DND-41 (cell line): ENCODE data around the gene TSPAN3.

Experiments used
- ATAC-seq: fragments of 200-7000 bp; cut with Tn5 transposase; 3 replicates; pipeline ENCODE4 v1.9.1; 2021; ENCODE audit warnings: low read depth; ENCODE audit not compliant: insufficient read depth
- DNase-seq: peaks from one replicate; pipeline ENCODE4 v3.0.0-alpha.2; 2020
- H2AFZ ChIP-seq: 2 replicates; pipeline ENCODE4 v1.6.0; 2012; ENCODE audit warnings: low read depth, low read length
- H3K27ac ChIP-seq: 2 replicates; pipeline ENCODE4 v1.5.1; 2012; ENCODE audit warnings: low read length, inconsistent platforms
- H3K27me3 ChIP-seq: fragments of 200-600 bp; sonication (generic); 2 replicates; pipeline ENCODE4 v1.6.0; 2012; ENCODE audit warnings: low read length, mild to moderate bottlenecking, inconsistent platforms; ENCODE audit not compliant: insufficient read depth, poor library complexity
- H3K36me3 ChIP-seq: 2 replicates; pipeline ENCODE4 v1.5.1; 2012; ENCODE audit warnings: low read length, inconsistent platforms; ENCODE audit not compliant: insufficient read depth
- H3K4me1 ChIP-seq: 2 replicates; pipeline ENCODE4 v1.5.1; 2012; ENCODE audit warnings: mild to moderate bottlenecking, low read length; ENCODE audit not compliant: insufficient read depth
- H3K4me2 ChIP-seq: 2 replicates; pipeline ENCODE4 v1.6.0; 2012; ENCODE audit warnings: mild to moderate bottlenecking, moderate library complexity, low read length, inconsistent platforms; ENCODE audit not compliant: insufficient read depth
- H3K4me3 ChIP-seq, 2 experiments: fragments of 200-600 bp in 1 of 2; shearing (Covaris generic) in 1 of 2; 2 replicates each; pipeline ENCODE4 v1.5.1; 2012 to 2016; ENCODE audit warnings: inconsistent platforms in 2 of 2, low read length in 2 of 2, mild to moderate bottlenecking in 2 of 2, low read depth in 1 of 2, moderate library complexity in 1 of 2
- H3K79me2 ChIP-seq: 2 replicates; pipeline ENCODE4 v1.6.0; 2012; ENCODE audit warnings: low read length, inconsistent platforms; ENCODE audit not compliant: insufficient read depth
- H3K9ac ChIP-seq: 2 replicates; pipeline ENCODE4 v1.6.0; 2012; ENCODE audit warnings: low read depth, mild to moderate bottlenecking, inconsistent platforms, low read length, moderate library complexity
- H3K9me3 ChIP-seq: 2 replicates; pipeline ENCODE4 v1.5.1; 2012; ENCODE audit warnings: low read length, moderate library complexity, mild to moderate bottlenecking, inconsistent platforms; ENCODE audit not compliant: insufficient read depth, severe bottlenecking
- H4K20me1 ChIP-seq: 2 replicates; pipeline ENCODE4 v1.6.0; 2012; ENCODE audit warnings: low read length; ENCODE audit not compliant: insufficient read depth
- EZH2 ChIP-seq: IDR thresholded peaks from 3 replicates; pipeline ENCODE4 v1.6.1; 2012; ENCODE audit warnings: borderline replicate concordance, low read depth, mild to moderate bottlenecking, moderate library complexity, low read length, inconsistent platforms; ENCODE audit not compliant: severe bottlenecking
- TF ChIP-seq, protein P1 (sequence below): IDR thresholded peaks from 2 replicates; pipeline ENCODE4 v1.5.1; 2012; ENCODE audit warnings: borderline replicate concordance, low read length, moderate library complexity, mild to moderate bottlenecking; ENCODE audit not compliant: poor library complexity, severe bottlenecking; ENCODE audit errors: extremely low read depth

The TSPAN3 gene

DNA sequence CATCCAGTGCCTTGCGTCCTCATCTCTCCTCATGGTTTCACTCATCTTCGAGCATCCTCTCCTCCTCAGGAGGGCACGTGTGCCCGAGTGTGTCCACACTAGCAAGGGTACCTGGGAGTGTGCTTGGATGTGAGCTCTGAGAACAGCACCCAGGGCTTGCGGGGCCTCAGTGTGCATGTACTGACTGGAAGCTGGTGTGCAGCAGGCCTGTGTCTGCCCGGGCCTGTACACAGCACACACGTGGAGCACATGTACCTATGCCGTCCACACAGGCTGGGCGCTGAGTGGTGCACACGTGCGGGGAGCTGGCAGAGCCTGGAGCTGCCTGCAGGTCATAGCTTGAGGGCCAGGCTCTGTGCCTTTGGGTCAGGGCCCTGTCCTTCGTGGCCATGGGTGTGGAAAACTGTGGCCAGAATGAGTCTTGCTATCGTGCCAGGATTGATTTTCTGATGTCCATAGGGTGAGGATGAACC is 34.9 kb downstream of the TSPAN3 start:
- H3K4me2 ChIP-seq = no peak overlapping the region
- H2AFZ ChIP-seq = no peak overlapping the region
- no peaks in the 10 kb centered on the region for H3K9me3 ChIP-seq
- TF ChIP-seq, protein P1, sequence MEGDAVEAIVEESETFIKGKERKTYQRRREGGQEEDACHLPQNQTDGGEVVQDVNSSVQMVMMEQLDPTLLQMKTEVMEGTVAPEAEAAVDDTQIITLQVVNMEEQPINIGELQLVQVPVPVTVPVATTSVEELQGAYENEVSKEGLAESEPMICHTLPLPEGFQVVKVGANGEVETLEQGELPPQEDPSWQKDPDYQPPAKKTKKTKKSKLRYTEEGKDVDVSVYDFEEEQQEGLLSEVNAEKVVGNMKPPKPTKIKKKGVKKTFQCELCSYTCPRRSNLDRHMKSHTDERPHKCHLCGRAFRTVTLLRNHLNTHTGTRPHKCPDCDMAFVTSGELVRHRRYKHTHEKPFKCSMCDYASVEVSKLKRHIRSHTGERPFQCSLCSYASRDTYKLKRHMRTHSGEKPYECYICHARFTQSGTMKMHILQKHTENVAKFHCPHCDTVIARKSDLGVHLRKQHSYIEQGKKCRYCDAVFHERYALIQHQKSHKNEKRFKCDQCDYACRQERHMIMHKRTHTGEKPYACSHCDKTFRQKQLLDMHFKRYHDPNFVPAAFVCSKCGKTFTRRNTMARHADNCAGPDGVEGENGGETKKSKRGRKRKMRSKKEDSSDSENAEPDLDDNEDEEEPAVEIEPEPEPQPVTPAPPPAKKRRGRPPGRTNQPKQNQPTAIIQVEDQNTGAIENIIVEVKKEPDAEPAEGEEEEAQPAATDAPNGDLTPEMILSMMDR = no peak
- no peak for TF ChIP-seq EZH2
- ATAC-seq = no peak
- peaks cover 17% of the 10 kb centered on the region for H3K36me3 ChIP-seq
- H3K27ac ChIP-seq = no peak overlapping the region
- H4K20me1 ChIP-seq = peaks cover 5% of the 10 kb centered on the region; the same call in 1 of the 2 replicates
- no peak for DNase-seq
- H3K4me1 ChIP-seq = peaks cover 10% of the 10 kb centered on the region
- no peak overlapping the region for H3K9ac ChIP-seq
- no peak overlapping the region for H3K4me3 ChIP-seq
- H3K27me3 ChIP-seq = no peaks in the 10 kb centered on the region
- no peaks in the 10 kb centered on the region for H3K79me2 ChIP-seq

DNA sequence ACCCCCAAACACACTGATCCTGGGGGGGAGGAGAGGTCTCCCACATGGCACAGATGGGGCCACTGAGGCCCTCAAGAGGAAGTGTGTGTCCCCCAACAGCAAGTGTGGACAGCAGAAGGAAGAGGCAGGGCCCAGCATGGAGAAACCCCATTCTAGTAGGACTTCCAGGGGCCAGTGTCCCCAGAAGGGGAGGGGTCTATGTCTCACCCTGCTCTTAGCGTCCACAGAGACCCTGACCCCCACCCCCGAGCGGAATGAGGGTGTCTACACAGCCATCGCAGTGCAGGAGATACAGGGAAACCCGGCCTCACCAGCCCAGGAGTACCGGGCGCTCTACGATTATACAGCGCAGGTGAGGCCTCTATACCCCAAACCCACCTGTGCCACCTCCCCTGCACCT is 35.3 kb downstream of the TSPAN3 start:
- no peak overlapping the region for H3K4me2 ChIP-seq
- ATAC-seq (no peak), DNase-seq (no peak)
- H3K27me3 ChIP-seq = no peaks in the 10 kb centered on the region
- H3K9ac ChIP-seq = no peak overlapping the region
- no peaks in the 10 kb centered on the region for H3K79me2 ChIP-seq
- TF ChIP-seq, protein P1 = no peak
- TF ChIP-seq EZH2 = no peak
- H4K20me1 ChIP-seq = peaks cover 5% of the 10 kb centered on the region; the same call in 1 of the 2 replicates
- H3K36me3 ChIP-seq = peaks cover 17% of the 10 kb centered on the region
- H3K27ac ChIP-seq = no peak overlapping the region
- H2AFZ ChIP-seq = no peak overlapping the region
- H3K4me1 ChIP-seq = peaks cover 14% of the 10 kb centered on the region
- H3K4me3 ChIP-seq = no peak overlapping the region
- no peaks in the 10 kb centered on the region for H3K9me3 ChIP-seq

DNA sequence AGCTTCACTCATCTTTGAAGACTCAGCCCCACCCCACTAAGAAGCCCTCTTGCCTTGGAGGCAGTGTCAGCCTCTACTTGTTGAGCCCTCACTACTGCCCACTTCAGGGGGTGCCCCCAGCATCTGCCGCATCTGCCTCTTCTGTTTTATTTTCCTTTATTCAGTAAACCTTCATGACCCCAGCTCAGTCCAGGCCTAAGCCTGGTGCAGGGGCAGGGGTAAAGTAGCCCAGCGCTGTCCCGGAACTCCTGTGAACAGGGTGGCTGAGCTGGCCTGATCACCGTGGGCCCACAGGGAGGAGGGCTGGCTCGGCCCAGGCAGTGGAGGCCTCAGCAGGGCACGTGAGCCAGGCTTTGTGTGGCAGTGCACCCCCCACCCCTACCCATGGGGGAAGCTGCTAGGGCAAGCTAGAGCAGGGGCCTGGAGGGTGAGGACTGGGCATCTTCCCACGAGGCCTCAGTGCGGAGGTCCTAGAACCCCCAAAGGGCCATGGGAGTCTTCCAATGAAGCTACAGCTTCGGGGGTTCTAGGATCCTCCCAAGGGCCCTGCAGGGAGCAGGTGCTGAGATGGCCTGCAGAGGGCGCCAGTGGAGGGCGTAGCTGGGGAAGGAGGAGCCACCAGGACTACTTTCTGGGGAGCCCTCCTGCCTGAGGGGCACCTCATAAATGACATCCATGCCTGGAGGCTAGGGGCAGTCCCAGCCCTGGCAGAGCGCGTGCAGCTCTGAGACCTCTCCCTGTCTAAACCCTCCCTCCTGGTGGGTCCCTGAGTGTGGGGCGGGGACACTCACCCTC is 36.0 kb downstream of the TSPAN3 start:
- Histone ChIP-seq H3K79me2 (no peaks in the 10 kb centered on the region), H4K20me1 (peaks cover 5% of the 10 kb centered on the region; the same call in 1 of the 2 replicates), H3K4me3 (no peak overlapping the region), H3K4me1 (peaks cover 15% of the 10 kb centered on the region), H3K36me3 (peaks cover 17% of the 10 kb centered on the region), H2AFZ (no peak overlapping the region), H3K27ac (no peak overlapping the region), H3K9me3 (no peaks in the 10 kb centered on the region), H3K9ac (no peak overlapping the region), H3K27me3 (no peaks in the 10 kb centered on the region), H3K4me2 (no peak overlapping the region)
- no peak for TF ChIP-seq EZH2
- TF ChIP-seq, protein P1 = peak; percentile 75
- 0 out of 3 replicates have a peak, but pooled peaks have one; percentile 16 for ATAC-seq
- peak; percentile 48 for DNase-seq
